ENCODE results near the gene KCNQ5.

Gene KCNQ5

DNA sequence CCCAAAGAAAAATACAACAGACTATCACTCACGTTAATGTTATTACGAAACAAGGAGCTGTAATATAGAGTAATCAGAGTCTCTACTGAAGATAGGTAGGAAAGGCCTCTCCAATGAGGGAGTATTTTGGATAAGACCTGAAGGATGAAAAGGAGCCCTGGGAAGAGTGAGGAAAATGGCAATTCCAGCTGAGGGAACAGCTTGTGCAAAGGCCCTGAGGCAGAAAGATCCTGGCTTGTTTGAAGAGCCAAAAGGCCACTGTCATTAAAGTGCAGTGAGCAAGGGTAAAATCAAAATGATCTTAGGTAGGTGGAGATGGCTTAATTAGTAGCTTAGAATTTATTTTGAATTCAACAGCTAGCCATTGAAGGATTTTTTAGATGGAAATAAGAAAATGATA lies 464.9 kb downstream of the KCNQ5 start:
- Histone ChIP-seq H3K36me3 (ENCODE audit: insufficient read depth, low read length) (no peaks in the 10 kb centered on the region), H3K9me3 (ENCODE audit: low read length) (no peaks in the 10 kb centered on the region), H3K4me2 (ENCODE audit: low read length) (no peak overlapping the region), H3K79me2 (ENCODE audit: insufficient read depth, low read length) (no peaks in the 10 kb centered on the region), H3K4me1 (ENCODE audit: insufficient read depth, low read length, severe bottlenecking) (no peaks in the 10 kb centered on the region), H3K9ac (ENCODE audit: low read length) (no peak overlapping the region), H2AFZ (ENCODE audit: low read length) (no peak overlapping the region), H3K27ac (ENCODE audit: low read depth, low read length, poor library complexity, severe bottlenecking) (no peak overlapping the region), H3K9me2 (ENCODE audit: low read depth, low read length) (no peaks in the 10 kb centered on the region), H3K4me3 (ENCODE audit: low read depth, low read length, poor library complexity, severe bottlenecking) (no peak overlapping the region), H3K27me3 (ENCODE audit: insufficient read depth, low read length) (no peaks in the 10 kb centered on the region), H3F3A (ENCODE audit: insufficient read depth, low read length) (no peaks in the 10 kb centered on the region), H4K20me1 (ENCODE audit: insufficient read depth, low read length) (no peaks in the 10 kb centered on the region)
- no peak for TF ChIP-seq EZH2 (IDR thresholded peaks at IDR 0.05; ENCODE audit: borderline replicate concordance, low read length)
- TF ChIP-seq, protein P1, sequence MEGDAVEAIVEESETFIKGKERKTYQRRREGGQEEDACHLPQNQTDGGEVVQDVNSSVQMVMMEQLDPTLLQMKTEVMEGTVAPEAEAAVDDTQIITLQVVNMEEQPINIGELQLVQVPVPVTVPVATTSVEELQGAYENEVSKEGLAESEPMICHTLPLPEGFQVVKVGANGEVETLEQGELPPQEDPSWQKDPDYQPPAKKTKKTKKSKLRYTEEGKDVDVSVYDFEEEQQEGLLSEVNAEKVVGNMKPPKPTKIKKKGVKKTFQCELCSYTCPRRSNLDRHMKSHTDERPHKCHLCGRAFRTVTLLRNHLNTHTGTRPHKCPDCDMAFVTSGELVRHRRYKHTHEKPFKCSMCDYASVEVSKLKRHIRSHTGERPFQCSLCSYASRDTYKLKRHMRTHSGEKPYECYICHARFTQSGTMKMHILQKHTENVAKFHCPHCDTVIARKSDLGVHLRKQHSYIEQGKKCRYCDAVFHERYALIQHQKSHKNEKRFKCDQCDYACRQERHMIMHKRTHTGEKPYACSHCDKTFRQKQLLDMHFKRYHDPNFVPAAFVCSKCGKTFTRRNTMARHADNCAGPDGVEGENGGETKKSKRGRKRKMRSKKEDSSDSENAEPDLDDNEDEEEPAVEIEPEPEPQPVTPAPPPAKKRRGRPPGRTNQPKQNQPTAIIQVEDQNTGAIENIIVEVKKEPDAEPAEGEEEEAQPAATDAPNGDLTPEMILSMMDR (IDR thresholded peaks at IDR 0.05; ENCODE audit: low read length) = no peak

DNA sequence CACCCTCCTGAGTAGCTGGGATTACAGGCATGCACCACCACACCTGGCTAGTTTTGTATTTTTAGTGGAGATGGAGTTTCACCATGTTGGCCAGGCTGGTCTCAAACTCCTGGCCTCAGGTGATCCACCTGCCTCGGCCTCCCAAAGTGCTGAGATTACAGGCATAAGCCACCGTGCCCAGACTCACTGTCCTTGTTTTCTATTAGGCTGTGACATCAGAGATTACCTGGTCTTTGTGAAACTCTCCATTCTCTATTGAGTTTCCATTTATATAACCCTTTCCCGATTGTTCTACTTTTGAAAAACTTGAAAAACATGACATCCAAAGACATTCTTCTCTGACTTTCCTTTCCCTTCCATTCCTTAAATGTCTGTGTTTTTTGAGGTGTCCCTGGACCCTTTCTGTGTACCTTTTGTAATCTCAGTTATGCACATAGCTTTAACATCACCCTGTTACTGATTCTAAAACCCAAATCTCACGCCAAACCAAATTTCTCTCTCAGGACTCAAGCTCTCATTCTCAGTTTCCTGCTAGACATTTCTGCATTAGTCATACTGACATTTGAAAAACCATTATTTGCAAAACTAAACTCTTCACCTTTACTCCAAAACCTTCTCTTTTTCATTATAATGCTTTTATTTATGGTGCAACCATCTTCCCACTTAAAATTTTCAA lies 466.4 kb downstream of the KCNQ5 start:
- Histone ChIP-seq H3K4me3 (ENCODE audit: low read depth, low read length, poor library complexity, severe bottlenecking) (no peak overlapping the region), H3K4me2 (ENCODE audit: low read length) (no peak overlapping the region), H3K36me3 (ENCODE audit: insufficient read depth, low read length) (no peaks in the 10 kb centered on the region), H2AFZ (ENCODE audit: low read length) (no peak overlapping the region), H3K27me3 (ENCODE audit: insufficient read depth, low read length) (no peaks in the 10 kb centered on the region), H3K9me3 (ENCODE audit: low read length) (no peaks in the 10 kb centered on the region), H3K9me2 (ENCODE audit: low read depth, low read length) (no peaks in the 10 kb centered on the region), H3K27ac (ENCODE audit: low read depth, low read length, poor library complexity, severe bottlenecking) (no peak overlapping the region), H3F3A (ENCODE audit: insufficient read depth, low read length) (no peaks in the 10 kb centered on the region), H3K79me2 (ENCODE audit: insufficient read depth, low read length) (no peaks in the 10 kb centered on the region), H3K9ac (ENCODE audit: low read length) (no peak overlapping the region), H4K20me1 (ENCODE audit: insufficient read depth, low read length) (no peaks in the 10 kb centered on the region), H3K4me1 (ENCODE audit: insufficient read depth, low read length, severe bottlenecking) (no peaks in the 10 kb centered on the region)
- TF ChIP-seq, protein P1 (IDR thresholded peaks at IDR 0.05; ENCODE audit: low read length) = no peak
- TF ChIP-seq EZH2 (IDR thresholded peaks at IDR 0.05; ENCODE audit: borderline replicate concordance, low read length) = no peak

DNA sequence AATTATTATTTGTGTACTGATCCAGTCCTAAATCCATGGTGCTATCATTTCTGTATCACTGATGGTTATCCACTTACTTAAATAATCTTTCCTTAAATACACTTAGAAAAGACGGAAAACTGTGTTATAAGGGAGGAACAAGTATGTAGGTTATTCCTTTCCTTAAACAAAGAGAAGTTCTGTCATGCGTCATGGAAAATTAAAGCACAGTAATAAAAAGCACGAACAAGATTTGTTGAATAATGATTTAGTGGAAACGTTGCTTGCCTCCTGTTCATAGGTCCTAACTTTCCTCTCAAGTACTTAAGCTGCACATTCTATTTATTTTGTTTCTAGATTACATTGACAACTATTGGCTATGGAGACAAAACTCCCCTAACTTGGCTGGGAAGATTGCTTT lies 483.1 kb downstream of the KCNQ5 start:
- H3K9ac ChIP-seq (ENCODE audit: low read length) = no peak overlapping the region
- no peaks in the 10 kb centered on the region; the same call in 1 of the 2 replicates for H3K36me3 ChIP-seq (ENCODE audit: insufficient read depth, low read length)
- H3K27me3 ChIP-seq (ENCODE audit: insufficient read depth, low read length) = no peaks in the 10 kb centered on the region
- no peaks in the 10 kb centered on the region for H4K20me1 ChIP-seq (ENCODE audit: insufficient read depth, low read length)
- no peaks in the 10 kb centered on the region for H3K4me1 ChIP-seq (ENCODE audit: insufficient read depth, low read length, severe bottlenecking)
- no peak overlapping the region for H3K4me2 ChIP-seq (ENCODE audit: low read length)
- no peaks in the 10 kb centered on the region for H3K9me2 ChIP-seq (ENCODE audit: low read depth, low read length)
- H3K9me3 ChIP-seq (ENCODE audit: low read length) = no peaks in the 10 kb centered on the region
- H3K79me2 ChIP-seq (ENCODE audit: insufficient read depth, low read length) = no peaks in the 10 kb centered on the region
- H2AFZ ChIP-seq (ENCODE audit: low read length) = no peak overlapping the region
- no peak overlapping the region for H3K27ac ChIP-seq (ENCODE audit: low read depth, low read length, poor library complexity, severe bottlenecking)
- H3K4me3 ChIP-seq (ENCODE audit: low read depth, low read length, poor library complexity, severe bottlenecking) = no peak overlapping the region
- H3F3A ChIP-seq (ENCODE audit: insufficient read depth, low read length) = no peaks in the 10 kb centered on the region
- TF ChIP-seq, protein P1 (IDR thresholded peaks at IDR 0.05; ENCODE audit: low read length) = no peak
- no peak for TF ChIP-seq EZH2 (IDR thresholded peaks at IDR 0.05; ENCODE audit: borderline replicate concordance, low read length)
